Parathyroid adenoma (tissue), 2 donors: ENCODE results near the gene KRTAP10-7.

Experiments
- H2AFZ ChIP-seq: fragments of 300-600 bp; sonication (generic); one replicate; pipeline ENCODE4 v1.7.0; 2017; ENCODE audit warnings: antibody characterized with exemption, mild to moderate bottlenecking
- H3K27ac ChIP-seq: fragments of 300-600 bp; sonication (generic); one replicate; pipeline ENCODE4 v1.7.0; 2017
- H3K27me3 ChIP-seq: fragments of 300-600 bp; sonication (generic); one replicate; pipeline ENCODE4 v1.7.0; 2017; ENCODE audit warnings: low read length; ENCODE audit not compliant: control insufficient read depth, insufficient read depth
- H3K36me3 ChIP-seq: fragments of 300-600 bp; sonication (generic); one replicate; pipeline ENCODE4 v1.7.0; 2017; ENCODE audit warnings: low read length; ENCODE audit not compliant: control insufficient read depth, insufficient read depth
- H3K4me1 ChIP-seq: fragments of 300-600 bp; sonication (generic); one replicate; pipeline ENCODE4 v1.7.0; 2017; ENCODE audit warnings: control low read depth
- H3K4me2 ChIP-seq: fragments of 300-600 bp; sonication (generic); one replicate; pipeline ENCODE4 v1.7.0; 2017; ENCODE audit warnings: low read length
- H3K4me3 ChIP-seq: fragments of 300-600 bp; sonication (generic); one replicate; pipeline ENCODE4 v1.7.0; 2017; ENCODE audit warnings: low read depth, low read length
- H3K79me2 ChIP-seq: fragments of 300-600 bp; sonication (generic); one replicate; pipeline ENCODE4 v1.7.0; 2017; ENCODE audit warnings: control low read depth
- H3K9ac ChIP-seq: fragments of 300-600 bp; sonication (generic); one replicate; pipeline ENCODE4 v1.7.0; 2017; ENCODE audit warnings: mild to moderate bottlenecking
- H3K9me3 ChIP-seq: fragments of 300-600 bp; sonication (generic); one replicate; pipeline ENCODE4 v1.7.0; 2017; ENCODE audit warnings: low read length; ENCODE audit not compliant: control insufficient read depth
- TF ChIP-seq, protein P1 (sequence below): fragments of 300-600 bp; sonication (generic); IDR thresholded peaks from one replicate; pipeline ENCODE4 v1.7.0; 2017; ENCODE audit warnings: antibody characterized with exemption, mild to moderate bottlenecking
- donor health status: primary hyperparathyroidism.

Gene KRTAP10-7

DNA sequence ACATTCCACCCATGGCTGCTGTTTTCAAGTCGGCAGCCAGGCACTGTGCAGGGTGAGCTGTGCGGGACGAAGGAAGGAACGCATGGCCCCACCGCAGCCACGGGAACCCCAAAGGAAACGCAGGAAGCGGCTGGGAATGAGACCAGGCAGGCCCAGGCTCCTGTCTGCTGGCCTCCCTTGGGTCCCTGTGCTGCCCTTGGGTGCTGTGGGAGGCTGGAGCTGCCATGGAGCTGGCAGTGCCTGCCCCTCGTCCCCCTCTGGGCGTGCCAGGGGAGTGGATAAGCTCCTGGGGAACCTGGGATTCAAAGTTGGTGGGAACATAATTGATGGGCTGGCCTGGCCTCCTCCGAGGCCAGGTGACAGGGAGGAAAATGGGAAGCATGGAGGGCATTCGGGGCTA is 32.1 kb upstream of the KRTAP10-7 start:
- Histone ChIP-seq H3K27ac (no peak overlapping the region), H2AFZ (no peak overlapping the region), H3K9ac (no peak overlapping the region), H3K4me2 (no peak overlapping the region), H3K4me3 (no peak overlapping the region), H3K4me1 (no peaks in the 10 kb centered on the region), H3K27me3 (no peaks in the 10 kb centered on the region), H3K36me3 (no peaks in the 10 kb centered on the region), H3K79me2 (no peaks in the 10 kb centered on the region), H3K9me3 (no peaks in the 10 kb centered on the region)
- TF ChIP-seq, protein P1, sequence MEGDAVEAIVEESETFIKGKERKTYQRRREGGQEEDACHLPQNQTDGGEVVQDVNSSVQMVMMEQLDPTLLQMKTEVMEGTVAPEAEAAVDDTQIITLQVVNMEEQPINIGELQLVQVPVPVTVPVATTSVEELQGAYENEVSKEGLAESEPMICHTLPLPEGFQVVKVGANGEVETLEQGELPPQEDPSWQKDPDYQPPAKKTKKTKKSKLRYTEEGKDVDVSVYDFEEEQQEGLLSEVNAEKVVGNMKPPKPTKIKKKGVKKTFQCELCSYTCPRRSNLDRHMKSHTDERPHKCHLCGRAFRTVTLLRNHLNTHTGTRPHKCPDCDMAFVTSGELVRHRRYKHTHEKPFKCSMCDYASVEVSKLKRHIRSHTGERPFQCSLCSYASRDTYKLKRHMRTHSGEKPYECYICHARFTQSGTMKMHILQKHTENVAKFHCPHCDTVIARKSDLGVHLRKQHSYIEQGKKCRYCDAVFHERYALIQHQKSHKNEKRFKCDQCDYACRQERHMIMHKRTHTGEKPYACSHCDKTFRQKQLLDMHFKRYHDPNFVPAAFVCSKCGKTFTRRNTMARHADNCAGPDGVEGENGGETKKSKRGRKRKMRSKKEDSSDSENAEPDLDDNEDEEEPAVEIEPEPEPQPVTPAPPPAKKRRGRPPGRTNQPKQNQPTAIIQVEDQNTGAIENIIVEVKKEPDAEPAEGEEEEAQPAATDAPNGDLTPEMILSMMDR = no peak

DNA sequence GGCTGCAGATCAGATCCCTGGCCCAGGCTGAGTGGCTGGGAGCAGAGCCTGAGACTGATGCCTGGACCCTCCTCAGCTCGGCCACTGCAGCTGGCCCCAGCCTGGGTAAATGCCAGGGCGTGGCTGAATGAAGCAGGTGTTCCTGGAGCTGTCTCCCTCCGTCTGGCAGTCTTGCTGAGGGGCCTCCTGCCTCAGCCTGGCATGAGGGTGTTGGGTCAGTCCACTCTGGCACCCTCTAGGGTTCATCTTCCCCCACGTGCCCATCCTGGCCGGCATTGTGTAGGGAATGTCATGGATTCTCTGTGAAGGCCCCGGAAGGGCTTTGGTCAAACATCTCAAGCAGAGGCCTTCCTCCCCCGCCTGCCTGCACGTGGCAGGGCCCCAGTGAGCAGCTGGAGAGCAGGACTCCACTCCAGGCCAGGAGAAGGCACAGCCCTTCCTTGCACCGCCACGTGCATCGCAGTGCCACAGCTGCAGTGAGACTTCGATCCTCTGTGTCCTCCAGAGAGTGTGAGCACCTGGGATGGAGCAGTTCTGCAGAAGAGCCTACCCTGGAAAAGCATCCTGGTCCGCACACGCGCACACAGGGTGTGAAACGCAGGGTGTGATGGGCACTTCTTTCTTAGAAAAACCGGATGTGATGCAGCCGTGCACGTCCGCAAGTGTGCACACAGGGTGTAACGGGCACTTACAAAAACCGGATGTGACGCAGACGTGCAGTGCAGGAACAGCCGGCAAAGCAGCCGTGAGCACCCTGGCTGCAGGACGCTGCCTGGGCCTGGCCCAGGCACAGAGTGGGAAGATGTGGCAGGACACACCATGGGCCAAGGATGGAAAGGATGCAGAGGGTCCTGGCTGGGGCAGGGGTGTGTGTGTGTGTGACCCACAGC is 31.5 kb upstream of the KRTAP10-7 start:
- Histone ChIP-seq H3K9ac (no peak overlapping the region), H3K27ac (no peak overlapping the region), H3K36me3 (no peaks in the 10 kb centered on the region), H3K4me3 (no peak overlapping the region), H2AFZ (no peak overlapping the region), H3K79me2 (no peaks in the 10 kb centered on the region), H3K27me3 (no peaks in the 10 kb centered on the region), H3K4me2 (no peak overlapping the region), H3K9me3 (no peaks in the 10 kb centered on the region), H3K4me1 (no peaks in the 10 kb centered on the region)
- TF ChIP-seq, protein P1 = no peak

DNA sequence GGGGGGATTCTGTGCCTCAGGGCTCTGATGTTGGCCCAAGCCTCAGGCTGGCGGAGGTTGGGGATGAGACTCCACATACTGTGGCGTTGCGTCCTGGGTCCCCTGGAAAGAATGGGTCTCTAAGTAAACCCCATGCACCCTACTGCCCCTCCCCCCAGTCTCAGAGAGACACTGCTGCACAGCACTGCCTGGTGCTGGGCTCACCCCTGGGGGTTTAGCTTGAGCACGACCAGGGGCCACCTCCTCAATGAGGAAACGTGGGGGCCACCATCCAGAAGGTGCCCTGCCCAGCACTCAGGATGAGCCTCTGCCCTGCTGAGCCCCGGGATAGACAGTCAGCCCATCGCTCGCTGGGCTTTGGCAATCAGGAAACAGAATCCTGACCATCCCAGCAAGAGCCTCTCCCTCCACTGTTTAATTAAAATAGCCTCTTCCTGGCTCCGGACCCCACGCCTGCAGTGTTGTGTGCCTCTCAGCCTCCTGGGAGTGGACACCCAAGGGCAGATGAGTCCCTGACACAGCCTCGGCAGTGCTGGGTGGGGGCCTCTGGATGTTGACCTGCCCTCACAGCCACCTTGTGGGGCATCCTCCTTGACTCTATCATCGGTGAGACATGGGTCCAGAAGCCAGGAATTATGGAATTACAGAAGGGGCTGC is 30.4 kb upstream of the KRTAP10-7 start:
- no peak overlapping the region for H3K4me3 ChIP-seq
- H3K4me1 ChIP-seq = no peaks in the 10 kb centered on the region
- TF ChIP-seq, protein P1 = no peak
- H3K79me2 ChIP-seq = no peaks in the 10 kb centered on the region
- H3K4me2 ChIP-seq = no peak overlapping the region
- no peaks in the 10 kb centered on the region for H3K27me3 ChIP-seq
- H3K27ac ChIP-seq = no peak overlapping the region
- no peak overlapping the region for H3K9ac ChIP-seq
- no peak overlapping the region for H2AFZ ChIP-seq
- H3K9me3 ChIP-seq = no peaks in the 10 kb centered on the region
- H3K36me3 ChIP-seq = no peaks in the 10 kb centered on the region

DNA sequence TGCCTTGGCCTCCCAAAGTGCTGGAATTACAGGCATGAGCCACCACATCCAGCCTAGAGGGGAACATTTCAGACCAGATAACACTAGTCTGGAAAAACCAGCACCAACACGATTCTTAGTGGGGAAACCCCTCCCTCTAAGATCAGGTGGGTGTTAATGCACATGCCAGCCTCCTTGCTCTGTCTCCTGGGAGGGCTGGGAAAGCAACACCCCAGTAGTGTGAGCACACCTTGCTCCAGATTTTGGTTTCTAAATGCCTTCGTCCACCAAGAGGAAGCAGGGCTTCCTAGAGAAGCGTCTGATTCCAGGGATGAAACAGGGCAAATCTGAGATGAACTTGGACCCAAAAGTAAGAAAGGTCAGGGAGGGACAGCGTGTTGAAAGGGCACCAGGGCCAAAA is 29.1 kb upstream of the KRTAP10-7 start:
- no peaks in the 10 kb centered on the region for H3K9me3 ChIP-seq
- H3K27ac ChIP-seq = no peak overlapping the region
- H3K4me3 ChIP-seq = no peak overlapping the region
- TF ChIP-seq, protein P1 = no peak
- no peaks in the 10 kb centered on the region for H3K36me3 ChIP-seq
- no peak overlapping the region for H3K9ac ChIP-seq
- no peaks in the 10 kb centered on the region for H3K4me1 ChIP-seq
- no peaks in the 10 kb centered on the region for H3K27me3 ChIP-seq
- no peaks in the 10 kb centered on the region for H3K79me2 ChIP-seq
- no peak overlapping the region for H2AFZ ChIP-seq
- no peak overlapping the region for H3K4me2 ChIP-seq
